Tibial nerve (tissue), 4 donors: ENCODE results near the gene MEAF6. TPM values are rescaled to one million over a fixed set of nuclear protein-coding genes. Genes with fewer than 3 reads are reported as not detected.

ENCODE experiments used
- DNase-seq, 2 donors: peaks; one replicate each; pipeline ENCODE4 v3.0.0-alpha.2; 2019; ENCODE audit warnings: low spot score in 2 of 2
- H3K27ac ChIP-seq, 4 donors: fragments of 200-600 bp; sonication (generic) in 3 of 4; one replicate each; pipeline ENCODE4 v1.5.1; 2017 to 2019; ENCODE audit warnings: mild to moderate bottlenecking in 1 of 4
- H3K27me3 ChIP-seq, 2 donors: fragments of 200-600 bp; sonication (generic) in 1 of 2; one replicate each; pipeline versions ENCODE4 v1.5.1 to v1.6.0; 2017 to 2019
- H3K36me3 ChIP-seq, 3 donors: fragments of 200-600 bp; sonication (generic); one replicate each; pipeline ENCODE4 v1.5.1; 2018 to 2019
- H3K4me1 ChIP-seq, 4 donors: fragments of 200-600 bp; sonication (generic) in 3 of 4; one replicate each; pipeline ENCODE4 v1.5.1; 2017 to 2019
- H3K4me3 ChIP-seq, 4 donors: fragments of 200-600 bp; sonication (generic) in 3 of 4; one replicate each; pipeline ENCODE4 v1.5.1; 2017 to 2019; ENCODE audit warnings: mild to moderate bottlenecking in 1 of 4, moderate library complexity in 1 of 4
- H3K9me3 ChIP-seq, 4 donors: fragments of 200-600 bp; sonication (generic) in 3 of 4; one replicate each; pipeline ENCODE4 v1.5.1; 2017 to 2019
- EP300 ChIP-seq, 2 donors: sonication (generic); formaldehyde crosslinking; IDR thresholded peaks; one replicate each; pipeline ENCODE4 v1.6.1; 2017; ENCODE audit warnings: antibody characterized with exemption in 2 of 2, mild to moderate bottlenecking in 1 of 2
- POLR2A ChIP-seq, 2 donors: fragments of 450-650 bp; IDR thresholded peaks; one replicate each; pipeline ENCODE4 v1.6.1; 2017; ENCODE audit warnings: antibody characterized with exemption in 2 of 2, mild to moderate bottlenecking in 2 of 2, moderate library complexity in 2 of 2
- WGBS, 2 donors: methylation state at CpG; one replicate each; pipeline ENCODE4 v1.1.5; 2018; 5-methylcytosine and 5-hydroxymethylcytosine counted together
- total RNA-seq, 4 donors: library from RNA; depleted of rRNA; stranded (reverse); fragments of >200 nt; gene quantifications; one replicate each; pipeline ENCODE4 v1.1.0, GENCODE V29; 2016
- TF ChIP-seq, protein P1 (sequence below), 5 experiments: fragments of 200-600 bp in 3 of 5; fragments of 450-650 bp in 2 of 5; sonication (generic) in 3 of 5; IDR thresholded peaks; one replicate each; pipeline ENCODE4 v1.5.1; 2016 to 2019; ENCODE audit warnings: antibody characterized with exemption in 5 of 5, mild to moderate bottlenecking in 3 of 5, moderate library complexity in 2 of 5

MEAF6 gene
- total RNA-seq, 4 donors from 2014 or later = 33.3 to 59.4 (median 40.3) TPM

DNA sequence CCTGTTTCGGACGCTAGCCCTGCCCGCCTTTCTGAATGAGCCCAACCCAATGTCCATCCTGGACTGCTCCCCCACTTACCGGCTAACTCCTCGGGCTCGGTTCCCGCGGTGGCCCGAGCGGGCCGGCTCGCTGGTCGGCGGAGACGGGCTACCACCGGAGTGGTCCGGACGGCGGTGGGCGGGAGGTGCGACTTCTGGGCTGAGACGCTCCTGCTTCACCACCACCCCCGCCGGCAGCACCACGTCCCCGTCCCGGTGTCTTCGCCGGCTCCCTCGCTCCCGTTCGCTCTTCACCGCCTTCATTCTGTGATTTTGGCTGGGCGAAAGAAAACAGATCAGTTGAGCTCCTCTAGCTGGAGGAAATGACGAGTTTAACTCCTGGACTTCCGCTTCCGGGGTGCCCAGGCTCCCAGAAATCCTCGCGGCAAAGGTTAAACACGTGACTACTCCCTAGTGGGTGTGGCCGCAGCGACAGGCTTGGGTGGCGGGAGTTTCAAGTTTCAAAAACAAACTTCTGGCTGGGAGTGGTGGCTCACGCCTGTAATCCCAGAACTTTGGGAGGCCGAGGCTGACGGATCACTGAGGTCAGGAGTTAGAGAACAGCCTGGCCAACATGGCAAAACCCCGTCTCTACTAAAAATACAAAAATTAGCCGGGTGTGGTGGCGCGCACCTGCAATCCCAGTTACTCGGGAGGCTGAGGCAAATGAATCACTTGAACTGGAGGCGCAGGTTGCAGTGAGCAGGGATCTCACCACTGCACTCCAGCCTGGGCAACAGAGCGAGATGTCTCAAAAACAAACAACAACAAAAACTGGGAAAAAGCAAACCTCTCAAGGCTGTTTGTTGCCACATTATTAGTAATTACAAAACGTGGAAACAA lies 39.6 kb upstream of the MEAF6 start, which contains the start of gene SNIP1:
Gene SNIP1 (minus strand): TSS at position 367 of the 882 bp plus-strand sequence. CDS start 64 bp downstream, at position 303.
- Histone ChIP-seq H3K36me3 (peaks cover 0 to 41% (median 0%) of the 10 kb centered on the region in 3 donors), H3K9me3 (no peaks in the 10 kb centered on the region), H3K27me3 (no peaks in the 10 kb centered on the region), H3K27ac (peak within 1 kb of the TSS; percentile 69 to 94 (median 91)), H3K4me3 (peak within 1 kb of the TSS; percentile 92 to 98 (median 95)), H3K4me1 (peaks cover 0 to 61% (median 24%) of the 10 kb centered on the region in 4 donors)
- peak; percentile 31 to 73 for TF ChIP-seq POLR2A (IDR thresholded peaks at IDR 0.05)
- TF ChIP-seq, protein P1, sequence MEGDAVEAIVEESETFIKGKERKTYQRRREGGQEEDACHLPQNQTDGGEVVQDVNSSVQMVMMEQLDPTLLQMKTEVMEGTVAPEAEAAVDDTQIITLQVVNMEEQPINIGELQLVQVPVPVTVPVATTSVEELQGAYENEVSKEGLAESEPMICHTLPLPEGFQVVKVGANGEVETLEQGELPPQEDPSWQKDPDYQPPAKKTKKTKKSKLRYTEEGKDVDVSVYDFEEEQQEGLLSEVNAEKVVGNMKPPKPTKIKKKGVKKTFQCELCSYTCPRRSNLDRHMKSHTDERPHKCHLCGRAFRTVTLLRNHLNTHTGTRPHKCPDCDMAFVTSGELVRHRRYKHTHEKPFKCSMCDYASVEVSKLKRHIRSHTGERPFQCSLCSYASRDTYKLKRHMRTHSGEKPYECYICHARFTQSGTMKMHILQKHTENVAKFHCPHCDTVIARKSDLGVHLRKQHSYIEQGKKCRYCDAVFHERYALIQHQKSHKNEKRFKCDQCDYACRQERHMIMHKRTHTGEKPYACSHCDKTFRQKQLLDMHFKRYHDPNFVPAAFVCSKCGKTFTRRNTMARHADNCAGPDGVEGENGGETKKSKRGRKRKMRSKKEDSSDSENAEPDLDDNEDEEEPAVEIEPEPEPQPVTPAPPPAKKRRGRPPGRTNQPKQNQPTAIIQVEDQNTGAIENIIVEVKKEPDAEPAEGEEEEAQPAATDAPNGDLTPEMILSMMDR (IDR thresholded peaks at IDR 0.05) = peak in 1 of 5 experiments; percentile 26
- TF ChIP-seq EP300 (IDR thresholded peaks at IDR 0.05) = peak; percentile 97 to 99
- 15 to 20% methylated on average over 36 to 47 of the region's 54 CpGs for WGBS, 2 donors
- DNase-seq = peak; percentile 77 to 93

DNA sequence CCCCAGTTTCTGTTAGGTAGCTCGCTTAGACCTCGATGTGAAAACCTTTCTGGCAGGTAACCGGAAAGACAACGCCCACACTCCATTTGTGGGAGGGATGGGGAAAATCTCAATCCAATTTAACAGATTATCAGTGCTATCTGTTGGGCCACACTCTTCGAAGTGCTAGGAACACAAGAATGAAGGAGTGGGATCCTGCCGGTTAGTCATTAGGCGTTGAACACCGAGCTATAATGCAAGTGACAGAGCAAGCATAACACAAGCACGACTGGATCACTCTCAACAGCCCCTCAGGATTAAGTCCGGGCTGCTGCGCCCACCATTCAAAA lies 39.0 kb upstream of the MEAF6 start:
- DNase-seq = no peak
- no peaks in the 10 kb centered on the region for H3K27me3 ChIP-seq
- peak overlapping the region; percentile 92 to 98 (median 95) for H3K4me3 ChIP-seq
- H3K9me3 ChIP-seq = no peaks in the 10 kb centered on the region
- TF ChIP-seq, protein P1 (IDR thresholded peaks at IDR 0.05) = no peak
- no peak for TF ChIP-seq EP300 (IDR thresholded peaks at IDR 0.05)
- no peak for TF ChIP-seq POLR2A (IDR thresholded peaks at IDR 0.05)
- peaks cover 0 to 61% (median 24%) of the 10 kb centered on the region in 4 donors for H3K4me1 ChIP-seq
- peak overlapping the region; percentile 69 to 94 (median 91) for H3K27ac ChIP-seq
- H3K36me3 ChIP-seq = peaks cover 0 to 41% (median 0%) of the 10 kb centered on the region in 3 donors
- WGBS, 2 donors = 3 to 6% methylated on average over 8 to 11 of the region's 11 CpGs

DNA sequence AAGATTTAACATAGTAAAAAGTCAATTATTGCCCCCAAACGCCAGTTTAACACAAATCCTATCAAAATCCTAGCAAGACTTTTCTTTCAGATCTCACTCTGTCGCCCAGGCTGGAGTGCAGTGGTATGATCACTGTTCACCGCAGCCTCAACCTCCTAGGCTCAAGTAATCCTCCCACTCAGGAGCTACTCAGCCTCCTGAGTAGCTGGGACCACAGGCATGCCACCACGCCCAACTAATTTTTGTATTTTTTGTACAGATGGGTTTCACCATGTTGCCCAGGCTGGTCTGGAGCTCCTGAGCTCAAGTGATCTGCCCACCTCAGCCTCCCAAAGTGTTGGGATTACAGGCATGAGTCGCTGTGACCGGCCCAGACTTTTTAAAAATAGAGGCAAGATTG lies 34.8 kb upstream of the MEAF6 start:
- no peaks in the 10 kb centered on the region for H3K9me3 ChIP-seq
- H3K36me3 ChIP-seq = peaks cover 0 to 81% (median 0%) of the 10 kb centered on the region in 3 donors
- H3K4me1 ChIP-seq = peaks cover 0 to 44% (median 16%) of the 10 kb centered on the region in 4 donors
- H3K27ac ChIP-seq = no peak overlapping the region
- H3K4me3 ChIP-seq = no peak overlapping the region
- TF ChIP-seq, protein P1 (IDR thresholded peaks at IDR 0.05) = no peak
- TF ChIP-seq EP300 (IDR thresholded peaks at IDR 0.05) (no peak), POLR2A (IDR thresholded peaks at IDR 0.05) (no peak)
- no peak for DNase-seq
- H3K27me3 ChIP-seq = no peaks in the 10 kb centered on the region
- WGBS, 2 donors = 92 to 95% methylated on average over 6 of the region's 6 CpGs

DNA sequence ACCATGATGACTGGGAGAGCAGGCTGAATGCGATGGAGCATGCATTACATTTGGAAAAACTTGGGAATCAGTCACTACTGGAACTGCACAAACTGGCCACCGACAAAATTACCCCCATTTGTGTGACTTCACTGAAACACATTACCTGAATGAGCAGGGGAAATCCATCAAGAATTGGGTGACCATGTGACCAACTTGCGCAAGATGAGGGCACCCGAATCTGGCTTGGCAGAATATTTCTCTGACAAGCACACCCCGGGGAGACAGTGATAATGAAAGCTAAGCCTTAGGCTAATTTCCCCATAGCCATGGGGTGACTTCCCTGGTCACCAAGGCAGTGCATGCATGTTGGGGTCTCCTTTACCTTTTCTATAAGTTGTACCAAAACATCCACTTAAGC lies 30.5 kb upstream of the MEAF6 start:
- no peak overlapping the region for H3K27ac ChIP-seq
- H3K4me1 ChIP-seq = peaks cover 0 to 9% (median 0%) of the 10 kb centered on the region in 4 donors
- H3K4me3 ChIP-seq = no peak overlapping the region
- no peak for DNase-seq
- TF ChIP-seq EP300 (IDR thresholded peaks at IDR 0.05) (no peak), POLR2A (IDR thresholded peaks at IDR 0.05) (no peak)
- TF ChIP-seq, protein P1 (IDR thresholded peaks at IDR 0.05) = no peak
- no peaks in the 10 kb centered on the region for H3K9me3 ChIP-seq
- H3K36me3 ChIP-seq = peaks cover 0 to 96% (median 4%) of the 10 kb centered on the region in 3 donors
- WGBS, 2 donors = 71 to 81% methylated on average over 5 of the region's 5 CpGs
- H3K27me3 ChIP-seq = no peaks in the 10 kb centered on the region

DNA sequence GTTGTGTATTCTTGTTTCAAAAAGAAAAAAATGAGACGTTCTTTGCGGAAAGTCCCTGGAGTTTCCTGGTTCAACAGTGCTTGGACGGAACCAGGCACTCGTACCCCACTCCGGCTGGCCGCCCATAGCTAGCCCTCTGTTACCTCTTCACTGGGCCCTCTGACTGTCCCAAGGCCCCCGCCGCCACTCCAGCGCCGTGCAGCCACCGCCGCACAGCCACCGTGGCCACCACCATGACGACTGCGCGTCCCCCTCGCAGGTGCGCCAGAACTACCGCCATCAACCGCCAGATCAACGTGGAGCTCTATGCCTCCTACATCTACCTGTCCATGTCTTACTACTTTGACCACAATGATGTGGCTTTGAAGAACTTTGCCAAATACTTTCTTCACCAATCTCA lies 30.0 kb upstream of the MEAF6 start:
- Histone ChIP-seq H3K27me3 (no peaks in the 10 kb centered on the region), H3K4me3 (no peak overlapping the region), H3K4me1 (peaks cover 0 to 4% (median 0%) of the 10 kb centered on the region in 4 donors), H3K9me3 (no peaks in the 10 kb centered on the region), H3K27ac (no peak overlapping the region), H3K36me3 (peaks cover 2 to 97% (median 9%) of the 10 kb centered on the region in 3 donors)
- 91% methylated on average over 21 of the region's 21 CpGs for WGBS, 2 donors
- TF ChIP-seq, protein P1 (IDR thresholded peaks at IDR 0.05) = no peak
- TF ChIP-seq EP300 (IDR thresholded peaks at IDR 0.05) (no peak), POLR2A (IDR thresholded peaks at IDR 0.05) (no peak)
- DNase-seq = no peak
